GM19239 (cell line): ENCODE results near the gene CDC42BPA.
"Not testable (repeated sequence)": the region's sequence is repeated elsewhere in the genome, so short reads cannot be mapped to it uniquely, and the experiment has no call there.

Experiments used
- DNase-seq: peaks from one replicate; pipeline ENCODE4 v3.0.0; 2011; ENCODE audit warnings: low spot score; ENCODE audit not compliant: insufficient read length
- FAIRE-seq: peaks from 2 replicates; lab custom pipeline; 2011; peaks lifted over from hg19 to GRCh38; lab: Jason Lieb, UNC

The CDC42BPA gene

DNA sequence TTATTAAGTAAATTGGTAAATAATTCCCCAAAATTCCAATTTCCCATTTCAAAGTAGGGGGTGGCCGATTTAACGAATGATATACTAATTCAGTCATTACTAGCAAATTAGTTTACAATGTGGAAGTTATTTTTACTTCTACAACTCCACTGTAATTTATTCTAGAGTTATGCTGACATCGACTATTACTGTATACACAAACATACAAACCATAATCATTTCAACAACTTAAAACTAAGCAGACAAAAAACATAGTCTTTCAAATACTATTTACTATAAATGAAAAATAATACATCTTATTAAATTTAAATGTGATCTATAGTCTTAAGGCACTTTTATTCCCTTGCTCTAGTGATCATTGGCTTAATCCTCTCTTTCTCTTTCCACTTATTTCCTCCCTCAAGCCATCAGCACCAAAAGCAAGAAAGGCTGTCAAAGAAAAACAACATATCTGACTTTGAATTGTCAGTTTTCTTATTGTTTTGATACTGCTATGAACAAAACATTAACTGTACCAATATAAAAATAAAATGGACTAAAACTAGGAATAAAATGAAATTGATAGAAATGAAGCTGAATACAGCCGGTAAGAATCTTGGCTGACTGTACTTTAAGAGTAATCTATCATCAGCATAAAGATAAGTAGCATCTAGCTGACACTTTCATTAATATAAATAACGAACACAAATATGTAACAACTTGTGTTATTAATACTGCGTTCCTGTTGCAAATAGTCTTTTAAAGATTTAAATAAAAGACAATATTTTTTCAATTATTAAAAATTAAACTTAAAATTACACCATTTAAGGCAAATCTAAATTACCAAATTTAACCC is 4.1 kb downstream of the CDC42BPA start:
- FAIRE-seq (no peak), DNase-seq (no peak)

DNA sequence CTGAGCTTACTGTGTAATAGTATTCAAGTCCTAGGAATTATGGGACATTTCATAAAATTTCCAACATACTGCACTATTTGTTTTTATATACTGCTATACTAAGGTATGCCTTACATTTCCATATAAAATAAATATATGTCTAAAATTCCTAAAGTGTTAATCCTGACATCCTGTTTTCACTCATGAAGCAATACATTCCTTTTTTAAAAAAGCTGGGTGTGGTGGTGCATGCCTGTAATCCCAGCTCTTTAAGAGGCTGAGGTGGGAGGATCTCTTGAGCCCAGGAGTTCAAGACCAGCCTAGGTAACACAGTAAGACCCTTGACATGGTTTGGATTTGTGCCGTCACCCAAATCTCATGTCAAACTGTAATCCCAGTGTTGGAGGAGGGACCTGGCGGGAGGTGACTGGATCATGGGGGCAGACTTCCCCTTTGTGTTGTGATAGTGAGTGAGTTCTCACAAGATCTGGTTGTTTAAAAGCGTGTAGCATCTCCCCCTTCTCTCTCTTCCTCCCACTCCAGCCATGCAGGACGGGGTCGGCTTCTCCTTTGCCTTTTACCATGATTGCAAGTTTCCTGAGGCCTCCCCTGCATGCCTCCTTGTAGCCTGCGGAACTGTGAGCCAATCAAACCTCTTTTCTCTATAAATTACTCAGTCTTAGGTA is 5.8 kb downstream of the CDC42BPA start:
- no peak for FAIRE-seq
- no peak for DNase-seq

GRCh38 chr1:227311389-227312001 is 6.8 kb downstream of the CDC42BPA start:
- DNase-seq (no peak), FAIRE-seq (peak; percentile 40)

- FAIRE-seq (peak; percentile 39), DNase-seq (no peak)
These were observed 9.6 kb downstream of the CDC42BPA start for GRCh38 chr1:227308367-227309336.

- no peak for FAIRE-seq
- no peak for DNase-seq
These were observed 11.6 kb downstream of the CDC42BPA start for GRCh38 chr1:227306689-227307088.

- FAIRE-seq (no peak), DNase-seq (no peak)
These were observed 12.2 kb downstream of the CDC42BPA start for GRCh38 chr1:227305894-227306626.

DNA sequence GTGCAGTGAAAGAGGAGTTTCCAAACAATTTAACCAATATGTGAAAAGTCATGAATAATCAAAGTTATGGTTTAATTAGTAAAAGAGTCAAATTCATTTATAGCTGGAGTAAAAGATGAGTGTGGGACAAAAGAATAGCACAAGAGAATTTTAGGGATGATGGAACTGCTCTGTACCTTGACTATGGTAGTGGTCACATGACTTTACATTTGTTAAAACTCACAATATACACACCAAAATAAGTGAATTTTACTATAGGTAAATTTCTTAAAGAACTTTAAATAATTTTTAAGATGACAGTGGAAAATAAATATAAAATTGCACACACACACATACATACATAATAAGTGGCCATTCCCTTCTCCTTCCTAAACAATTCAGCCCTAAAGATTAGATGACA is 13.6 kb downstream of the CDC42BPA start:
- no peak for DNase-seq
- FAIRE-seq, result no peak

DNA sequence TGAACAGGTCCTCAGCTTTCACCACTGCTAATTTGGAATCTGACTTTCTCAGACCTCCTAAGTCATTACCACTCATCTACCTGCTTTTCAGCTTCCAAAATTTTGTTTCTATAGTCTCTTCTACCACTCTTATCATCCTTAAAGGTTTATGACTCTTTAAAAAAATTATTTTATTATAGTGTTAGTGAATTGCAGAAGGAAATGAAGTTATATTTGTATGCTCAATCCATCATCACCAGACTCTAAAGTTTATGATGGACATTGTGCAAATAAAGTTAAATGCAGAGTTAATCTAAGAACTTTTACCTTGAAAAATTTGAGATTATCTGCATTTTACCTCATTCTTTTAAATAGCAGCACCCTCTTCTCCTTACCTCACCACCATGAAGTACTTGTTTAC is 14.6 kb downstream of the CDC42BPA start:
- FAIRE-seq (no peak), DNase-seq (no peak)

DNA sequence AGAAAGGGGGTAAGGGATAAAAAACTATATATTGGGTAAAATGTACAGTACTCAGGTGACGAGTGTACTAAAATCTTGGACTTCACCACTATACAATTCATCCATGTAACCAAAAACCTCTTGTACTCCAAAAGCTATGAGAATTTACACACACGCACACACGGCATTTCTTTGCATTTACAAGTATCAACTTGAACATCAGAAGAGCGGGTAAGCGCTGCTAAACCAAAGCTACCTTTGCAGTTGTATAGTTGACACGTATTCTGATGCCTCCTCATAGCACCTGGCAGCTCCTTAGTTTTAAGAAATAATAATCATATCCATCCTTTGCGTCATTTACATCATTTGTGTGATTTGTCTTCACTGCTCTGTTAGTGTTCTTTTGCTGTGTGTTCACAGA is 17.6 kb downstream of the CDC42BPA start:
- no peak for FAIRE-seq
- no peak for DNase-seq

DNA sequence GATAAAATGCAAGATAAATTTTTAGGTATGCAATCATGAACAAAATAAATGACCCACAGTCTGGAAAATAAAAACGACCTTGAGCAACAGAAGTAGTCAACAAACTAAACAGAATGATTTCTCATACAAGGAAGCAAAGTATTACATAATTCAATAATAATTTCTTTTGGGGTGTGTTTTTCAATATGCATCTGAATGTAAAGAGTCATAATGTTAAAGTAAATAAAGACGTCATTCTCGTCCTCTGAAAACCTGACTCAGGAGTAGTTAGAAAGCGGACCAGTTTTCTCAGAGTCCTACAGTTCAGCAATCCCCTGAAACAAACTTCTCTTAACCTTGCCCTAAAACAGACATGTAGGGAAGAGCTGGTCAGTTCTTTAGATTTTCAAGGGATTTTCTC is 18.6 kb downstream of the CDC42BPA start:
- FAIRE-seq, result peak; percentile 37

DNA sequence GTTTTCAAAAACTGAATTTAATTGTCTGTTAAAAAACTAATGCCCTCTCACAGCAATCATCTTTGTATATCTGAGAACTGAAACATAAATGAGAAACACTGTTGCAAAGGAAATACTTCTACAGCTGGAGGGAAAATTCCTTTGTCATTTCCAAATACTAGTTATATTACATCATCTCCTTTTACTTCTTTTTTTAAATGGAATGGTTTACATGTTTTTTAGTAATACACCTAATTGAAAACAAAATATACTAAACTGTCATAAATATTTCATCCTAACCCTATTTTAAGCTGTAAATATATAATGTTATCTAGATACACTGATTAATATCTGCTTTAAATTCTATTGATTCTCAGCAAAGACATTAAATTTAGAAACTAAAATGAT is 19.1 kb downstream of the CDC42BPA start:
- DNase-seq (no peak), FAIRE-seq (no peak)

More for the DNA sequence above, 18.6 kb downstream of the CDC42BPA start:
- no peak for DNase-seq

GRCh38 chr1:227298512-227299240 is 19.6 kb downstream of the CDC42BPA start:
- DNase-seq (no peak), FAIRE-seq (peak; percentile 84)

DNA sequence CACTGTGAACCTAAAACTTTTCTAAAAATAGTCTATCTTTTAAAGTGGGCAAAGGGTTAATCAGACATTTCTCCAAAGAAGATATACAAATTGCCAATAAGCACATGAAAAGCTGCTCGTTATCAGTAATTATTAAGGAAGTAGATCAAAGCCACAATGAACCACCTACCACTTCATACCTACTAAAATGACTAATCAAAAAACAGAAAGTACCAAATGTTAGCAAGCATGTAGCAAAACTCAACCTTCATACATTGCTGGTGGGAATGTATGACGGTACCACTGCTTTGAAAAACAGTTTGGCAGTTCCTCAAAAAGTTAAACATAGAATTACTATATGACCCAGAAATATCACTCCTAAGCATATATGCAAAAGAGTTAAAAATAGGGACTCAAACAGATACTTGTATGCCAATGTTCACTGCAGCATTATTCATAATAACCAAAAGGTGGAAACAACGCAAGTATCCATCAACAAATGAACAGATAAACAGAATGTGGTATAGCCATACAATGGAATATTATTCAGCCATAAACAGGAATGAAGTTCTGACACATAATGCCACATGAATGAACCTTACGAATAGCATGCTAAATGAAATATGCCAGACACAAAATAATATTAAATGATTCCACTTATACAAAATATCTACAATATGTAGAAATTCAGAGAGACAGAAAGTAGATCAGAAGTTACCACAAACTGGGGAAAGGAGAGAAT is 21.1 kb downstream of the CDC42BPA start:
- FAIRE-seq, result peak; percentile 44
- DNase-seq, result no peak

GRCh38 chr1:227295609-227296008 is 22.7 kb downstream of the CDC42BPA start:
- no peak for DNase-seq
- no peak for FAIRE-seq

GRCh38 chr1:227285745-227286144 is 32.5 kb downstream of the CDC42BPA start:
- DNase-seq (no peak), FAIRE-seq (no peak)

DNA sequence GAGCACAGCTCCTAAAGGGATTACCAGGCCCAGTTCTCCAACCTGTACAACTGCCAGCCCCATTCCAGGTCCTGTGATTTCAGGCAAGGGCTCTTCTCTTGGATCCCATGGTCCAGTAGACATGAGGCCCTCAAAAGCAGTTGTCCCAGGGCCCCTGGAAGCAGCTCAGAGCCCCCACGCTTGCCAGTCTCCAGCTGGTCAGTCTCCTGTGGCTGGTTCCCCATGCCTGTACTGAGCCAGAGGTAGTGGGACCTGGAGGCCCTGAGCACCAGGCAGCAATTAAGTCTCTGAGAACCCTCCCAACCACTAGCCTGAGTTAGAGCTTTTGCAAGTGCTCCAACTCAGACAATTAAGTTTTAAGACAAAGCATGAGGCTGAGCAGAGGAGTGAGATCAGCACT is 36.9 kb downstream of the CDC42BPA start:
- no peak for FAIRE-seq

DNA sequence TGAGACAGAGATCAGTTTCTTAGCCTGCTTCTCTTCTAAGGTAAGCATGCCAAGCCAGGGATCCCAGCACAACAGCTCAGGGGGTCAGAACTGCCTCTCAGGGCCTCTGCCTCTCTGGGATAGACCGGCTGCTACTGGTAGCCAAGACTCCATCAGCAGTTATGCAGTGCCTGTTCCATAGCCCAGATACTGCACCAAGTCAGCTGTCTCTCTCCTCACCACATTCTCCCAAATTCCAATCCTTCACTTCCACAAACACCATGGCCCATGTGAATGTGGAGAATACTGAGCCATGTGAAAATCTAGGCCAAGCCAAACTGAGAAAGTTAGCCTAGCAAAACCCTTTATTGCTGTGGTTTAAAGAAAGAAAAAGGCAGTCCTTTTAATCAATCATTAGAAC is 37.5 kb downstream of the CDC42BPA start:
- DNase-seq, result no peak
- FAIRE-seq, result no peak

More for the DNA sequence above, 36.9 kb downstream of the CDC42BPA start:
- DNase-seq, result no peak

- not testable (repeated sequence) for DNase-seq, FAIRE-seq
These were observed 42.1 kb downstream of the CDC42BPA start for GRCh38 chr1:227276156-227276693.
